ENCODE results near the gene RPS15.

The RPS15 gene

GRCh38 chr19:1465191-1466016, 27.2 kb downstream of the RPS15 start:
- Histone ChIP-seq H3K9me3 (ENCODE audit: insufficient read depth, low read depth, low read length) (no peaks in the 10 kb centered on the region), H3K9me2 (replicated peaks; ENCODE audit: low read depth, low read length) (no peaks in the 10 kb centered on the region), H4K20me1 (ENCODE audit: insufficient read depth, low read length, poor library complexity, severe bottlenecking) (peaks cover under 1% of the 10 kb centered on the region), H3K4me3 (ENCODE audit: low read length, poor library complexity, severe bottlenecking) (no peak overlapping the region), H3K27me3 (ENCODE audit: insufficient read depth, low read length, poor library complexity, severe bottlenecking) (no peaks in the 10 kb centered on the region), H3F3A (ENCODE audit: low read depth) (no peaks in the 10 kb centered on the region), H3K9ac (ENCODE audit: low read depth, low read length, poor library complexity, severe bottlenecking) (no peak overlapping the region), H3K4me1 (ENCODE audit: insufficient read depth, low read length, poor library complexity, severe bottlenecking) (no peaks in the 10 kb centered on the region), H2AFZ (ENCODE audit: low read length) (no peak overlapping the region), H3K36me3 (ENCODE audit: insufficient read depth, low read length) (no peaks in the 10 kb centered on the region), H3K79me2 (ENCODE audit: insufficient read depth, low read length) (no peaks in the 10 kb centered on the region), H3K4me2 (ENCODE audit: low read depth, low read length, poor library complexity, severe bottlenecking) (no peak overlapping the region)
- TF ChIP-seq, protein P1, sequence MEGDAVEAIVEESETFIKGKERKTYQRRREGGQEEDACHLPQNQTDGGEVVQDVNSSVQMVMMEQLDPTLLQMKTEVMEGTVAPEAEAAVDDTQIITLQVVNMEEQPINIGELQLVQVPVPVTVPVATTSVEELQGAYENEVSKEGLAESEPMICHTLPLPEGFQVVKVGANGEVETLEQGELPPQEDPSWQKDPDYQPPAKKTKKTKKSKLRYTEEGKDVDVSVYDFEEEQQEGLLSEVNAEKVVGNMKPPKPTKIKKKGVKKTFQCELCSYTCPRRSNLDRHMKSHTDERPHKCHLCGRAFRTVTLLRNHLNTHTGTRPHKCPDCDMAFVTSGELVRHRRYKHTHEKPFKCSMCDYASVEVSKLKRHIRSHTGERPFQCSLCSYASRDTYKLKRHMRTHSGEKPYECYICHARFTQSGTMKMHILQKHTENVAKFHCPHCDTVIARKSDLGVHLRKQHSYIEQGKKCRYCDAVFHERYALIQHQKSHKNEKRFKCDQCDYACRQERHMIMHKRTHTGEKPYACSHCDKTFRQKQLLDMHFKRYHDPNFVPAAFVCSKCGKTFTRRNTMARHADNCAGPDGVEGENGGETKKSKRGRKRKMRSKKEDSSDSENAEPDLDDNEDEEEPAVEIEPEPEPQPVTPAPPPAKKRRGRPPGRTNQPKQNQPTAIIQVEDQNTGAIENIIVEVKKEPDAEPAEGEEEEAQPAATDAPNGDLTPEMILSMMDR (conservative IDR thresholded peaks at IDR 0.05; ENCODE audit: low read length), result no peak
- no peak for TF ChIP-seq EZH2phosphoT487 (IDR thresholded peaks at IDR 0.05; ENCODE audit: borderline replicate concordance)

DNA sequence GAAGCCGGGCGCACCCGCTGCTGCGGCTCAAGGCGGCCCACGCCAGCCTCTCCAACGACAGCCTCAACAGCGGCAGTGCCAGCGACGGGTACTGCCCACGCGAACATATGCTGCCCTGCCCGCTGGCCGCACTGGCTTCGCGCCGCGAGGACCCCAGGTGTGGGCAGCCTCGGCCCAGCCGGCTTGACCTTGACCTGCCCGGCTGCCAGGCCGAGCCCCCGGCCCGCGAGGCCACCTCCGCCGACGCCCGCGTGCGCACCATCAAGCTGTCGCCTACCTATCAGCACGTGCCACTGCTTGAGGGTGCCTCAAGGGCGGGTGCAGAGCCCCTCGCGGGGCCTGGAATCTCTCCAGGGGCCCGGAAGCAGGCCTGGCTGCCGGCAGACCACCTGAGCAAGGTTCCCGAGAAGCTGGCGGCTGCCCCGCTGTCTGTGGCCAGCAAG, 27.8 kb downstream of the RPS15 start:
- no peak overlapping the region for H2AFZ ChIP-seq (ENCODE audit: low read length)
- H3K9ac ChIP-seq (ENCODE audit: low read depth, low read length, poor library complexity, severe bottlenecking), result no peak overlapping the region
- no peaks in the 10 kb centered on the region for H3K4me1 ChIP-seq (ENCODE audit: insufficient read depth, low read length, poor library complexity, severe bottlenecking)
- no peak overlapping the region for H3K4me3 ChIP-seq (ENCODE audit: low read length, poor library complexity, severe bottlenecking)
- no peaks in the 10 kb centered on the region for H3K79me2 ChIP-seq (ENCODE audit: insufficient read depth, low read length)
- no peaks in the 10 kb centered on the region for H3K9me2 ChIP-seq (replicated peaks; ENCODE audit: low read depth, low read length)
- TF ChIP-seq EZH2phosphoT487 (IDR thresholded peaks at IDR 0.05; ENCODE audit: borderline replicate concordance), result no peak
- TF ChIP-seq, protein P1 (conservative IDR thresholded peaks at IDR 0.05; ENCODE audit: low read length), result no peak
- no peak overlapping the region for H3K4me2 ChIP-seq (ENCODE audit: low read depth, low read length, poor library complexity, severe bottlenecking)
- H4K20me1 ChIP-seq (ENCODE audit: insufficient read depth, low read length, poor library complexity, severe bottlenecking), result peaks cover 7% of the 10 kb centered on the region
- H3K36me3 ChIP-seq (ENCODE audit: insufficient read depth, low read length), result no peaks in the 10 kb centered on the region
- no peaks in the 10 kb centered on the region for H3F3A ChIP-seq (ENCODE audit: low read depth)
- no peaks in the 10 kb centered on the region for H3K9me3 ChIP-seq (ENCODE audit: insufficient read depth, low read depth, low read length)
- H3K27me3 ChIP-seq (ENCODE audit: insufficient read depth, low read length, poor library complexity, severe bottlenecking), result no peaks in the 10 kb centered on the region

DNA sequence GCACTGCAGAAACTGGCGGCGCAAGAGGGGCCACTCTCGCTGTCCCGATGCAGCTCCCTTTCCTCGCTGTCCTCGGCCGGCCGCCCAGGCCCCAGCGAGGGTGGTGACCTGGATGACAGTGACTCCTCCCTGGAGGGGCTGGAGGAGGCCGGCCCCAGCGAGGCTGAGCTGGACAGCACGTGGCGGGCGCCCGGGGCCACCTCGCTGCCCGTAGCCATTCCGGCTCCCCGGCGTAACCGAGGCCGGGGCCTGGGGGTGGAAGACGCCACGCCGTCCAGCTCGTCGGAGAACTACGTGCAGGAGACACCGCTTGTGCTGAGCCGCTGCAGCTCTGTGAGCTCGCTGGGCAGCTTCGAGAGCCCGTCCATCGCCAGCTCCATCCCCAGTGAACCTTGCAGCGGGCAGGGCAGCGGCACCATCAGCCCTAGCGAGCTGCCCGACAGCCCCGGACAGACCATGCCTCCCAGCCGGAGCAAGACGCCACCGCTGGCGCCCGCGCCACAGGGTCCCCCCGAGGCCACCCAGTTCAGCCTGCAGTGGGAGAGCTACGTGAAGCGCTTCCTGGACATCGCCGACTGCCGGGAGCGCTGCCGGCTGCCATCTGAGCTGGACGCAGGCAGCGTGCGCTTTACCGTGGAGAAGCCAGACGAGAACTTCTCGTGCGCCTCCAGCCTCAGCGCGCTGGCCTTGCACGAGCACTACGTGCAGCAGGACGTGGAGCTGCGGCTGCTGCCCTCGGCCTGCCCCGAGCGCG, 28.4 kb downstream of the RPS15 start:
- Histone ChIP-seq H3K9ac (ENCODE audit: low read depth, low read length, poor library complexity, severe bottlenecking) (no peak overlapping the region), H3K27me3 (ENCODE audit: insufficient read depth, low read length, poor library complexity, severe bottlenecking) (no peaks in the 10 kb centered on the region), H3K9me2 (replicated peaks; ENCODE audit: low read depth, low read length) (no peaks in the 10 kb centered on the region), H3K4me3 (ENCODE audit: low read length, poor library complexity, severe bottlenecking) (no peak overlapping the region), H3K79me2 (ENCODE audit: insufficient read depth, low read length) (no peaks in the 10 kb centered on the region), H4K20me1 (ENCODE audit: insufficient read depth, low read length, poor library complexity, severe bottlenecking) (peaks cover 13% of the 10 kb centered on the region), H3K9me3 (ENCODE audit: insufficient read depth, low read depth, low read length) (no peaks in the 10 kb centered on the region), H3K4me2 (ENCODE audit: low read depth, low read length, poor library complexity, severe bottlenecking) (no peak overlapping the region), H3F3A (ENCODE audit: low read depth) (no peaks in the 10 kb centered on the region), H3K36me3 (ENCODE audit: insufficient read depth, low read length) (no peaks in the 10 kb centered on the region), H3K4me1 (ENCODE audit: insufficient read depth, low read length, poor library complexity, severe bottlenecking) (no peaks in the 10 kb centered on the region), H2AFZ (ENCODE audit: low read length) (no peak overlapping the region)
- no peak for TF ChIP-seq EZH2phosphoT487 (IDR thresholded peaks at IDR 0.05; ENCODE audit: borderline replicate concordance)
- TF ChIP-seq, protein P1 (conservative IDR thresholded peaks at IDR 0.05; ENCODE audit: low read length), result no peak
